Measurements from ENCODE around the gene OBI1. TPM values are rescaled to one million over a fixed set of nuclear protein-coding genes. Genes with fewer than 3 reads are reported as not detected.

Gene OBI1
- total and polyA plus RNA-seq, 10 donors: 4.1 to 14.7 (median 11.5) TPM

GRCh38 chr13:78586706-78587105, 72.2 kb downstream of the OBI1 start:
- DNase-seq: no peak
- Histone ChIP-seq H3K4me1 (no peaks in the 10 kb centered on the region), H3K36me3 (no peaks in the 10 kb centered on the region), H3K27ac (no peak overlapping the region), H3K4me3 (no peak overlapping the region), H3K9me3 (no peaks in the 10 kb centered on the region), H3K27me3 (replicated peaks in 1 of 7) (peaks cover 0 to 80% (median 61%) of the 10 kb centered on the region in 7 donors)
- 11 to 22% (median 13%) methylated on average over 20 to 21 of the region's 21 CpGs for WGBS, 5 donors
- TF ChIP-seq CTCF (IDR thresholded peaks at IDR 0.05 in 8 of 11, conservative IDR thresholded peaks at IDR 0.05 in 3 of 11) (no peak), POLR2AphosphoS5 (IDR thresholded peaks at IDR 0.05) (no peak), POLR2A (IDR thresholded peaks at IDR 0.05) (no peak)
- intact Hi-C loops (cut with DNase I; ENCODE audit: low total_unique reads): no loop called here

GRCh38 chr13:78576261-78576660, 82.7 kb downstream of the OBI1 start:
- H3K4me3 ChIP-seq: no peak overlapping the region
- DNase-seq: no peak
- no peaks in the 10 kb centered on the region for H3K4me1 ChIP-seq
- intact Hi-C loops (cut with DNase I; ENCODE audit: low total_unique reads): no loop called here
- no peaks in the 10 kb centered on the region for H3K9me3 ChIP-seq
- H3K36me3 ChIP-seq: no peaks in the 10 kb centered on the region
- H3K27ac ChIP-seq: no peak overlapping the region
- TF ChIP-seq POLR2A (IDR thresholded peaks at IDR 0.05): no peak
- no peak for TF ChIP-seq POLR2AphosphoS5 (IDR thresholded peaks at IDR 0.05)
- no peak for TF ChIP-seq CTCF (IDR thresholded peaks at IDR 0.05 in 8 of 11, conservative IDR thresholded peaks at IDR 0.05 in 3 of 11)
- H3K27me3 ChIP-seq (replicated peaks in 1 of 7): peaks cover 0 to 18% (median 0%) of the 10 kb centered on the region in 7 donors
- WGBS, 5 donors: 65 to 88% (median 77%) methylated on average over 4 of the region's 4 CpGs

- no peaks in the 10 kb centered on the region for H3K4me1 ChIP-seq
- no peaks in the 10 kb centered on the region for H3K9me3 ChIP-seq
- no peak overlapping the region for H3K27ac ChIP-seq
- no peak for DNase-seq
- intact Hi-C loops (cut with DNase I; ENCODE audit: low total_unique reads): no loop called here
- no peak for TF ChIP-seq POLR2A (IDR thresholded peaks at IDR 0.05)
- TF ChIP-seq POLR2AphosphoS5 (IDR thresholded peaks at IDR 0.05): no peak
- no peak for TF ChIP-seq CTCF (IDR thresholded peaks at IDR 0.05 in 8 of 11, conservative IDR thresholded peaks at IDR 0.05 in 3 of 11)
- no peak overlapping the region for H3K4me3 ChIP-seq
- no peaks in the 10 kb centered on the region for H3K36me3 ChIP-seq
- WGBS, 5 donors: 78 to 87% (median 80%) methylated on average over 5 of the region's 5 CpGs
- peaks cover 0 to 14% (median 0%) of the 10 kb centered on the region in 7 donors for H3K27me3 ChIP-seq (replicated peaks in 1 of 7)
Observed at GRCh38 chr13:78572459-78572858, 86.5 kb downstream of the OBI1 start.

GRCh38 chr13:78569029-78569428, 89.9 kb downstream of the OBI1 start:
- 85 to 93% (median 87%) methylated on average over 1 of the region's 1 CpG for WGBS, 5 donors
- H3K4me1 ChIP-seq: no peaks in the 10 kb centered on the region
- H3K9me3 ChIP-seq: no peaks in the 10 kb centered on the region
- intact Hi-C loops (cut with DNase I; ENCODE audit: low total_unique reads): no loop called here
- H3K4me3 ChIP-seq: no peak overlapping the region
- DNase-seq: no peak
- no peak for TF ChIP-seq POLR2A (IDR thresholded peaks at IDR 0.05)
- H3K27ac ChIP-seq: no peak overlapping the region
- no peaks in the 10 kb centered on the region for H3K36me3 ChIP-seq
- H3K27me3 ChIP-seq (replicated peaks in 1 of 7): peaks cover 0 to 14% (median 0%) of the 10 kb centered on the region in 7 donors

- Histone ChIP-seq H3K27me3 (replicated peaks in 1 of 7) (peaks cover 0 to 20% (median 0%) of the 10 kb centered on the region in 7 donors), H3K36me3 (no peaks in the 10 kb centered on the region), H3K4me3 (no peak overlapping the region), H3K4me1 (no peaks in the 10 kb centered on the region), H3K9me3 (no peaks in the 10 kb centered on the region), H3K27ac (no peak overlapping the region)
- TF ChIP-seq CTCF (IDR thresholded peaks at IDR 0.05 in 8 of 11, conservative IDR thresholded peaks at IDR 0.05 in 3 of 11) (no peak), POLR2AphosphoS5 (IDR thresholded peaks at IDR 0.05) (no peak), POLR2A (IDR thresholded peaks at IDR 0.05) (no peak)
- 87 to 97% (median 88%) methylated on average over 5 of the region's 5 CpGs for WGBS, 5 donors
- intact Hi-C loops (cut with DNase I; ENCODE audit: low total_unique reads): no loop called here
- no peak for DNase-seq
Observed at GRCh38 chr13:78566631-78567030, 92.3 kb downstream of the OBI1 start.
